ENCODE measurements around the gene CAPN8.
A peak's percentile ranks its signal among the peaks of the same experiment; 100 is the strongest.

Gene CAPN8

DNA sequence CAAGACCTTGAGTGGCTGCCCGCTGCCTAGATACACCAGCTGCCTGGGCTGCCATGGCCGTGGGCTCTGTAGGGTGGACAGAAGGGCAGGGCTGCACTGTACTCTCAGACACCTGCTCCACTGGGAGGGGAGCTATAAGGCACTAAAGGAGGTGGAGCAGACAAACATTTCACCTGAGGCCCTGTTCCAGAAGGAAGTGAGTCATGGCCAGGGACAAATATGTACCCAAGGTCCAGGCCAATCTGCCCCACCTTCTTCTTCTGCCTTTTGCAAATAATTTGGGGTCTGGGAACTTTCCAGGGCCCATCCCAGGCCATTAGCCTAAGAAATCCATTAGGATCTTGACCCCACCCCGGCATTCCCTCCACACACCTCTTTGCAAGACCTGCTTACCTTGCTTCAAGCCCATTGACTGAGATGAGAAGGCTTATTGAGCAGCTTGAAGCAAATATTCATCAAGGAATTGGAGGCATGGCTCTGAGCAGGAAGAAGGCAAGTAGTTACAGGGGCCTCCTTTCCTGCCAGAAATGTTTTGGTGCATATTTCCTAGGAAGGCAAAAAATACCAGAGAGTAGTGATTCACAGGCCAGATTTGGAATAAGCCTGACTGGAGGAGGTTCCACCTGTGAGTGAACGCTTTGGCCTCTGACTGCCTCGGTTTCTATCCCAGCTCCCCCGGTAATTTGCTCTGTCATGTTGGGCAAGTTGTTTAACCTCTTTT, at the start of gene CAPN8:
Gene CAPN8, minus strand, starts transcription at position 110 of the 721 bp plus-strand sequence. Its CDS starts 55 bp downstream, at position 55.
- TF ChIP-seq, protein P1, sequence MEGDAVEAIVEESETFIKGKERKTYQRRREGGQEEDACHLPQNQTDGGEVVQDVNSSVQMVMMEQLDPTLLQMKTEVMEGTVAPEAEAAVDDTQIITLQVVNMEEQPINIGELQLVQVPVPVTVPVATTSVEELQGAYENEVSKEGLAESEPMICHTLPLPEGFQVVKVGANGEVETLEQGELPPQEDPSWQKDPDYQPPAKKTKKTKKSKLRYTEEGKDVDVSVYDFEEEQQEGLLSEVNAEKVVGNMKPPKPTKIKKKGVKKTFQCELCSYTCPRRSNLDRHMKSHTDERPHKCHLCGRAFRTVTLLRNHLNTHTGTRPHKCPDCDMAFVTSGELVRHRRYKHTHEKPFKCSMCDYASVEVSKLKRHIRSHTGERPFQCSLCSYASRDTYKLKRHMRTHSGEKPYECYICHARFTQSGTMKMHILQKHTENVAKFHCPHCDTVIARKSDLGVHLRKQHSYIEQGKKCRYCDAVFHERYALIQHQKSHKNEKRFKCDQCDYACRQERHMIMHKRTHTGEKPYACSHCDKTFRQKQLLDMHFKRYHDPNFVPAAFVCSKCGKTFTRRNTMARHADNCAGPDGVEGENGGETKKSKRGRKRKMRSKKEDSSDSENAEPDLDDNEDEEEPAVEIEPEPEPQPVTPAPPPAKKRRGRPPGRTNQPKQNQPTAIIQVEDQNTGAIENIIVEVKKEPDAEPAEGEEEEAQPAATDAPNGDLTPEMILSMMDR (IDR thresholded peaks at IDR 0.05; ENCODE audit: control extremely low read depth, extremely low read depth, low read depth, missing control alignments) = no peak
- ChIA-PET POLR2A (no interaction called here), CTCF (no interaction called here)
- no peak for DNase-seq (ENCODE audit: extremely low spot score)

DNA sequence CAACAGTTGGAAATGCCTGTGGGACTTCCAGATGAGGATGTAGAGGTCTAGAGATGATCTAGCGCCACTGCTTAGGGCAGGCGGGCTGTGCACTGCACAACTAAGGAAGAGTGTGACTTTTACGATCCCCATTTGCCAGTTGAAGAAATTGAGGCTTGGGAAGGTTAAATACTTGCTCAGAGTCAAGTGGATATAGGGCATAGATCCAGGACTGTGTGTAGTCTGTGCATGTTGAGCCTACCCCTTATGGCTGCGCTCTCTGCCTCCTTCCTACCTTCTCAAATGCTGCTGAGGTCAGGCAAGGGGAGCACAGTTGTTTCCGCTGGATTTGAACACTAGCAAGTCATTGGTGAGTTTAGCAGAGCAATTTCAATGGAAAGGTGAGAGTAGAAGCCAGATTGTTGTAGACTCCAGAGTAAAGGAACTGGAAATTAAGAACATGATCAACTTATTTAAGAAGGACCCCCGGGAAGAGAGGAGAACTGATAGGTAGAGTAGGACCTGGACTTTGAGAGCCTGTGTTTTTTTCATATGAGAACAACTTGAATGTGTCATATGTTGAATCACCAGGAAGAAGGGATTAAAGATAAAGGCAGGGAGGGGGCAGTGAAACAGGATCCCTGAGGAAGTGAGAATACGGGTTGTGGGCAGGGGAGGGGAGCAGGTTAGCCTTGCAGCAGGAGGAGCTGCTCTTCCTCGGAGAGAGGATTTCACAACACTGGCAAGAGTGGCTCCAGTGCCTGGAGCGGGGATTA, 49.5 kb upstream of the CAPN8 start:
- CTCF ChIA-PET = interaction anchor here (1.5 kb wide), 1 partner anchor 10 kb away, joined by 3 read pairs; no protein-coding TSS in a partner anchor
- DNase-seq (ENCODE audit: extremely low spot score) = no peak
- TF ChIP-seq, protein P1 (IDR thresholded peaks at IDR 0.05; ENCODE audit: control extremely low read depth, extremely low read depth, low read depth, missing control alignments) = no peak

DNA sequence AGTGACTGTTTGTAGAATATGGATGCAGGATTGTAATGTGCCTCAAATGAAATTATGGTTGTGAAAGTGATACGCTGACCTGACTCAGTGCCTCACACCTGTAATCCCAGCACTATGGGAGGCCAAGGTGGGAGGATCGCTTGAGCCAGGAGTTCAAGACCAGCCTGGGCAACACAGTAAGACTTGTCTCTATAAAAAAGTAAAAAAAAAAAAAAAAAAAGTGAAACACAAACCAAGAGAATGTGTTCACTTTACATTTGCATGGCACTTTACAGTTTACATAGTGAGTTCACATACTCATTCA, 48.9 kb upstream of the CAPN8 start:
- POLR2A ChIA-PET = no interaction called here
- TF ChIP-seq, protein P1 (IDR thresholded peaks at IDR 0.05; ENCODE audit: control extremely low read depth, extremely low read depth, low read depth, missing control alignments) = no peak
- DNase-seq (ENCODE audit: extremely low spot score) = no peak
- CTCF ChIA-PET = no interaction called here

More for the DNA sequence above, 49.5 kb upstream of the CAPN8 start:
- POLR2A ChIA-PET = no interaction called here

DNA sequence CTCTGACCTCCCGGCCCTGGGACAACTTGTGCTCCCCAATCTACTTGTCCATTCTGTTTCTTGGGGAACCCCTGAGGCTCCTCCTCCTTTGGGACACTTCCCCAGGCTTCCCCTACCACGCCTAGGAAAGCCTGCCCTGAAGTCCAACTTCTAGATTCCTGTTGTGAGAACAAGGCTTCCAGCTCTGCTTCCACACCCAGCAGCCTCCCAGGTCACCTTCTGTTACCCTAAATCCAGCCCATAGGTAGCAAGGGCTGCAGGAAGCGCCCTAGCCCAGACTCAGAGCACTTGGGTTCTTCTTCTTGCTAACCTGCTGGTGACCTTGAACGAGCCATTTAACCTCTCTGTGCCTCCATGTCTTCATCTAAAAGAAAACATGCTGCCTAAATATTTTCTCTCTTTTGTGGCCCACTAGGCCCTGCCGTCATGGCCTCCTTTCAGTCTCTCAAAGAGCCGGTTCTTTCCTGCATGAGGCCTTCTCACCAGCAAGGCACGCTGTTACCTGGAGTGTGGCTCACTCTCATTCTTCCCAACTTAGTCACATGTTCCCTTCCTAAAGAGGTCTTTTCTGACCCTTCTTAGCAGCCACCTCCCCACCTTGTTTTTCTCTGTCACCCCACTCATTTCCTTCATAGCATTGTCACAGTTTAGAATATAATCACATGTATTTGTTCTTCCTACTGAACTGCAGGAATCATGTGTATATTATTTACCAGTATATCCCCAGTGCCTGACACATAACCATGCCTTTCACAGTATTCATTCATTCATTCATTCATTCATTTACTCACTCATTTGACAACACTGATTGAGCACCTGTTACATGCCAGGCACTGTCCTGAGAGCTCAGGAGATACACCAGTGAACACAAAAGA, 48.3 kb upstream of the CAPN8 start:
- POLR2A ChIA-PET = no interaction called here
- DNase-seq (ENCODE audit: extremely low spot score) = no peak
- CTCF ChIA-PET = interaction anchor here (3.2 kb wide), 1 partner anchor 35 kb away, joined by 13 read pairs; no protein-coding TSS in a partner anchor
- TF ChIP-seq, protein P1 (IDR thresholded peaks at IDR 0.05; ENCODE audit: control extremely low read depth, extremely low read depth, low read depth, missing control alignments) = no peak

DNA sequence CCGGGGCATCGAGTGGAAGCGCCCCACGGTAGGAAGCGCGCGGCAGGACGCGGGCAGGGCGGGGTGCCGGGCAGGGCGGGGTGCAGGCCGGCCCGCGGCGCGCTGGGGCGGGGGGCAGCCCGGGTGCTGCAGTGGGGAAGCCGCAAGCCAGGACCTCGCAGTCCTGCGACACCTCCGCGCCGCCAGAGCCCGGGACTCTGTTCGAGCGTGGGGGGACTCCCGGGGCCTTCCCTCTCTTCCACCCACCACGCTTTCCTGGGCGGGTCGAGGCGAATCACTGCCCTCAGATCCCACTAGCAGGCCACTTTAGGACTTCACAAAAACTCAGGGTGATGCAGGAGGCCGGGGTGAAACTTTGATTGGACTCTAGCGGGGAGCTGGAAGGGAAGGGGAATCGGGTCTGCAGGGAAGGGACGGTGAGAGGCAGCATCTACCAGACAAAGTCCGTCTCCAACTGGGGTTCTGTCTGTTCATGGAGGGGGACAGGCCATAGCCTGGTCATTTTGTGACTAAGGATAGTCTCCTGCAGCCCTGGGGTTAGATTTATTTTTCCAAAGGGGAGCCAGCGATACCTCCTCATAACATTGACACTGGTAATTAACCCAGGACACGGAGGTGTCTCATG, 47.5 kb upstream of the CAPN8 start:
- peak; percentile 34 for DNase-seq (ENCODE audit: extremely low spot score)
- TF ChIP-seq, protein P1 (IDR thresholded peaks at IDR 0.05; ENCODE audit: control extremely low read depth, extremely low read depth, low read depth, missing control alignments) = no peak
- CTCF ChIA-PET = interaction anchor here (1.1 to 3.2 kb wide), 7 partner anchors 12 to 63 kb away, joined by 3 to 13 read pairs (median 4); no protein-coding TSS in a partner anchor
- POLR2A ChIA-PET = no interaction called here
